SK-N-SH treated with all-trans-retinoic acid at 6 μM for 48 hours (cell line): ENCODE results near the gene CRABP1.

Experiments used
- ATAC-seq: fragments of 200-7000 bp; cut with Tn5 transposase; 3 replicates; pipeline ENCODE4 v1.9.1; 2020; ENCODE audit warnings: mild to moderate bottlenecking, moderate library complexity
- ARNTL ChIP-seq: fragments of 450-650 bp; formaldehyde crosslinking; IDR thresholded peaks from 2 replicates; pipeline ENCODE4 v1.5.0; 2020; ENCODE audit warnings: low read depth, mild to moderate bottlenecking, moderate library complexity, borderline replicate concordance
- BACH2 ChIP-seq: fragments of 250-450 bp; sonication (Bioruptor Pico); IDR thresholded peaks from 2 replicates; pipeline ENCODE4 v1.9.0; 2021; ENCODE audit warnings: mild to moderate bottlenecking, borderline replicate concordance
- CREB5 ChIP-seq: fragments of 250-450 bp; sonication (Bioruptor Pico); IDR thresholded peaks from 2 replicates; pipeline ENCODE4 v1.5.1; 2020; ENCODE audit warnings: low read depth, mild to moderate bottlenecking, moderate library complexity
- CSDC2 ChIP-seq: fragments of 250-450 bp; sonication (Bioruptor Pico); IDR thresholded peaks from 2 replicates; pipeline ENCODE4 v1.5.0; 2020; ENCODE audit warnings: mild to moderate bottlenecking, moderate library complexity
- CSRNP3 ChIP-seq: fragments of 250-450 bp; sonication (Bioruptor Pico); IDR thresholded peaks from 2 replicates; pipeline ENCODE4 v1.5.1; 2021; ENCODE audit warnings: mild to moderate bottlenecking, moderate library complexity
- ESRRG ChIP-seq: fragments of 250-450 bp; sonication (Bioruptor Pico); IDR thresholded peaks from 2 replicates; pipeline ENCODE4 v1.6.1; 2021; ENCODE audit warnings: mild to moderate bottlenecking
- GLIS3 ChIP-seq: fragments of 250-450 bp; sonication (Bioruptor Pico); IDR thresholded peaks from 2 replicates; pipeline ENCODE4 v1.5.0; 2020; ENCODE audit warnings: mild to moderate bottlenecking, moderate library complexity
- ISL1 ChIP-seq: fragments of 250-450 bp; sonication (Bioruptor Pico); IDR thresholded peaks from 2 replicates; pipeline ENCODE4 v2.1.2; 2022; ENCODE audit warnings: mild to moderate bottlenecking, moderate library complexity
- PATZ1 ChIP-seq: fragments of 250-450 bp; sonication (Bioruptor Pico); IDR thresholded peaks from 2 replicates; pipeline ENCODE4 v1.8.0; 2020; ENCODE audit warnings: mild to moderate bottlenecking, moderate library complexity, borderline replicate concordance
- PPARA ChIP-seq: fragments of 250-450 bp; sonication (Bioruptor Pico); IDR thresholded peaks from 2 replicates; pipeline ENCODE4 v1.5.0; 2020; ENCODE audit warnings: mild to moderate bottlenecking, borderline replicate concordance
- RARB ChIP-seq: fragments of 250-450 bp; sonication (Bioruptor Pico); IDR thresholded peaks from 2 replicates; pipeline ENCODE4 v1.8.0; 2021; ENCODE audit warnings: mild to moderate bottlenecking, moderate library complexity
- SNAI2 ChIP-seq: fragments of 250-450 bp; sonication (Bioruptor Pico); IDR thresholded peaks from 2 replicates; pipeline ENCODE4 v1.5.0; 2020; ENCODE audit warnings: mild to moderate bottlenecking, moderate library complexity
- TCF4 ChIP-seq: fragments of 250-450 bp; sonication (Bioruptor Pico); IDR thresholded peaks from 2 replicates; pipeline ENCODE4 v1.8.0; 2021; ENCODE audit warnings: mild to moderate bottlenecking, moderate library complexity, borderline replicate concordance
- TOX ChIP-seq: fragments of 250-450 bp; sonication (Bioruptor Pico); IDR thresholded peaks from 2 replicates; pipeline ENCODE4 v1.8.0; 2021; ENCODE audit warnings: mild to moderate bottlenecking, moderate library complexity, borderline replicate concordance
- ZC3H10 ChIP-seq: fragments of 250-450 bp; sonication (Bioruptor Pico); IDR thresholded peaks from 2 replicates; pipeline ENCODE4 v1.5.1; 2021; ENCODE audit warnings: mild to moderate bottlenecking, moderate library complexity
- ZFP3 ChIP-seq: fragments of 250-450 bp; sonication (Bioruptor Pico); IDR thresholded peaks from 2 replicates; pipeline ENCODE4 v1.5.0; 2020; ENCODE audit warnings: mild to moderate bottlenecking, moderate library complexity
- ZFP30 ChIP-seq: fragments of 450-650 bp; formaldehyde crosslinking; IDR thresholded peaks from 2 replicates; pipeline ENCODE4 v1.5.0; 2022; ENCODE audit warnings: mild to moderate bottlenecking, moderate library complexity
- ZNF565 ChIP-seq: fragments of 450-650 bp; formaldehyde crosslinking; conservative IDR thresholded peaks from 2 replicates; pipeline ENCODE4 v1.5.0; 2020; ENCODE audit warnings: low read depth, mild to moderate bottlenecking, moderate library complexity
- ZNF70 ChIP-seq: fragments of 450-650 bp; formaldehyde crosslinking; IDR thresholded peaks from 2 replicates; pipeline ENCODE4 v1.5.0; 2020; ENCODE audit warnings: mild to moderate bottlenecking, moderate library complexity
- ZNF8 ChIP-seq: fragments of 450-650 bp; formaldehyde crosslinking; IDR thresholded peaks from 2 replicates; pipeline ENCODE4 v1.5.0; 2020; ENCODE audit warnings: mild to moderate bottlenecking, moderate library complexity
- TF ChIP-seq, protein P1 (sequence below): fragments of 250-450 bp; sonication (Bioruptor Pico); IDR thresholded peaks from 2 replicates; pipeline ENCODE4 v1.5.0; 2020; ENCODE audit warnings: mild to moderate bottlenecking, moderate library complexity

Gene CRABP1

DNA sequence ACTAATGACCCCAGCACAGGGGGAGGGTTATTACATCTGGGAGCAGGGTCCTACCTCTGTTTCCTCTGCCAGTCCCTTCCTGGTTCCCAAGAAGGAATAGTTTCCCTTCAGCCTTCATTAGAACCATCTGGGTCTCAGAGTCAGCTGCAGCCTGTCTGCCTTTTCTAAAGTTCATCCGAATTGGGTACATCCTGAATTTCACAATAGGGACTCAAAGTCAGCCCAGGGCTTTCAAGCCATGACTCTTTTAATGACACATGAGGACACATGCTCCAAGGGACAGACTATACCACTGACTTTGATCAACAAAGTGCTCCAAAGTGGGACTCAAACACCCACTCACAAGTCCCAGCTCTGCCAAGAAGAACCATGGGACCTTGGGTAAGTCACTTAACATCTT lies 12.7 kb upstream of the CRABP1 start (continued):
- no peak for TF ChIP-seq CREB5
- TF ChIP-seq, all 23 proteins: peak for 0

- no peak for TF ChIP-seq TCF4 (CRISPR knock-in tag)
- TF ChIP-seq ZNF565 (CRISPR knock-in tag) = no peak
- TF ChIP-seq ZNF8 (CRISPR knock-in tag) = no peak
- no peak for TF ChIP-seq GLIS3 (CRISPR knock-in tag)
- TF ChIP-seq CSRNP3 (CRISPR knock-in tag) = no peak
- TF ChIP-seq BACH2 (CRISPR knock-in tag) = no peak
- TF ChIP-seq, protein P1, sequence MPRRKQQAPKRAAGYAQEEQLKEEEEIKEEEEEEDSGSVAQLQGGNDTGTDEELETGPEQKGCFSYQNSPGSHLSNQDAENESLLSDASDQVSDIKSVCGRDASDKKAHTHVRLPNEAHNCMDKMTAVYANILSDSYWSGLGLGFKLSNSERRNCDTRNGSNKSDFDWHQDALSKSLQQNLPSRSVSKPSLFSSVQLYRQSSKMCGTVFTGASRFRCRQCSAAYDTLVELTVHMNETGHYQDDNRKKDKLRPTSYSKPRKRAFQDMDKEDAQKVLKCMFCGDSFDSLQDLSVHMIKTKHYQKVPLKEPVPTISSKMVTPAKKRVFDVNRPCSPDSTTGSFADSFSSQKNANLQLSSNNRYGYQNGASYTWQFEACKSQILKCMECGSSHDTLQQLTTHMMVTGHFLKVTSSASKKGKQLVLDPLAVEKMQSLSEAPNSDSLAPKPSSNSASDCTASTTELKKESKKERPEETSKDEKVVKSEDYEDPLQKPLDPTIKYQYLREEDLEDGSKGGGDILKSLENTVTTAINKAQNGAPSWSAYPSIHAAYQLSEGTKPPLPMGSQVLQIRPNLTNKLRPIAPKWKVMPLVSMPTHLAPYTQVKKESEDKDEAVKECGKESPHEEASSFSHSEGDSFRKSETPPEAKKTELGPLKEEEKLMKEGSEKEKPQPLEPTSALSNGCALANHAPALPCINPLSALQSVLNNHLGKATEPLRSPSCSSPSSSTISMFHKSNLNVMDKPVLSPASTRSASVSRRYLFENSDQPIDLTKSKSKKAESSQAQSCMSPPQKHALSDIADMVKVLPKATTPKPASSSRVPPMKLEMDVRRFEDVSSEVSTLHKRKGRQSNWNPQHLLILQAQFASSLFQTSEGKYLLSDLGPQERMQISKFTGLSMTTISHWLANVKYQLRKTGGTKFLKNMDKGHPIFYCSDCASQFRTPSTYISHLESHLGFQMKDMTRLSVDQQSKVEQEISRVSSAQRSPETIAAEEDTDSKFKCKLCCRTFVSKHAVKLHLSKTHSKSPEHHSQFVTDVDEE (CRISPR knock-in tag) = no peak
- peak; percentile 34; the same call in 1 of the 3 replicates for ATAC-seq
Measured at GRCh38 chr15:78329625-78330024, 10.5 kb upstream of the CRABP1 start.

GRCh38 chr15:78334845-78335244 lies 5.3 kb upstream of the CRABP1 start:
- TF ChIP-seq GLIS3 (CRISPR knock-in tag) (no peak), TCF4 (CRISPR knock-in tag) (no peak), ZNF70 (no peak), RARB (CRISPR knock-in tag) (no peak), BACH2 (CRISPR knock-in tag) (no peak), ZC3H10 (CRISPR knock-in tag) (no peak), TOX (CRISPR knock-in tag) (no peak), PPARA (CRISPR knock-in tag) (no peak), ZFP3 (CRISPR knock-in tag) (no peak), ESRRG (CRISPR knock-in tag) (no peak), ZFP30 (CRISPR knock-in tag) (no peak), ZNF565 (CRISPR knock-in tag) (no peak), SNAI2 (CRISPR knock-in tag) (no peak), ISL1 (CRISPR knock-in tag) (no peak), ARNTL (CRISPR knock-in tag) (no peak), ZNF8 (CRISPR knock-in tag) (no peak)
- TF ChIP-seq, protein P1 (CRISPR knock-in tag) = no peak
- ATAC-seq = no peak

GRCh38 chr15:78335985-78336384 lies 4.2 kb upstream of the CRABP1 start:
- no peak for ATAC-seq
- no peak for TF ChIP-seq ZNF8 (CRISPR knock-in tag)
- no peak for TF ChIP-seq TOX (CRISPR knock-in tag)
- no peak for TF ChIP-seq ZFP30 (CRISPR knock-in tag)
- no peak for TF ChIP-seq CSRNP3 (CRISPR knock-in tag)
- no peak for TF ChIP-seq CREB5
- no peak for TF ChIP-seq ISL1 (CRISPR knock-in tag)
- TF ChIP-seq ARNTL (CRISPR knock-in tag) = no peak
- no peak for TF ChIP-seq ZNF70
- no peak for TF ChIP-seq ZNF565 (CRISPR knock-in tag)
- TF ChIP-seq PPARA (CRISPR knock-in tag) = no peak
- TF ChIP-seq TCF4 (CRISPR knock-in tag) = no peak
- no peak for TF ChIP-seq PATZ1 (CRISPR knock-in tag)
- no peak for TF ChIP-seq RARB (CRISPR knock-in tag)
- no peak for TF ChIP-seq ZC3H10 (CRISPR knock-in tag)
- TF ChIP-seq ZFP3 (CRISPR knock-in tag) = no peak
- no peak for TF ChIP-seq CSDC2 (CRISPR knock-in tag)
